CMK (cell line): Measurements from ENCODE around the gene MYBBP1A.

Experiments
- DNase-seq: peaks from one replicate; pipeline ENCODE4 v3.0.0-alpha.2; 2010; ENCODE audit warnings: low read depth

MYBBP1A gene

GRCh38 chr17:4548721-4549531 lies 6.3 kb downstream of the MYBBP1A start:
- DNase-seq, result no peak

- no peak for DNase-seq
Observed at GRCh38 chr17:4548061-4548461, 7.1 kb downstream of the MYBBP1A start.

- DNase-seq, result no peak
Observed at GRCh38 chr17:4547118-4547906, 7.9 kb downstream of the MYBBP1A start.

GRCh38 chr17:4545217-4545951 lies 9.8 kb downstream of the MYBBP1A start:
- no peak for DNase-seq

GRCh38 chr17:4544951-4545216 lies 10.3 kb downstream of the MYBBP1A start:
- DNase-seq, result no peak

- DNase-seq, result no peak
Observed at GRCh38 chr17:4544135-4544950, 10.8 kb downstream of the MYBBP1A start.

GRCh38 chr17:4543557-4544026 lies 11.6 kb downstream of the MYBBP1A start:
- DNase-seq, result no peak

- no peak for DNase-seq
Observed at GRCh38 chr17:4542726-4543191, 12.4 kb downstream of the MYBBP1A start.

- DNase-seq, result no peak
Observed at GRCh38 chr17:4542003-4542725, 13.0 kb downstream of the MYBBP1A start.

GRCh38 chr17:4541328-4542002 lies 13.7 kb downstream of the MYBBP1A start:
- DNase-seq, result no peak

GRCh38 chr17:4540687-4541327 lies 14.4 kb downstream of the MYBBP1A start:
- DNase-seq, result no peak

GRCh38 chr17:4540224-4540651 lies 14.9 kb downstream of the MYBBP1A start:
- no peak for DNase-seq

- no peak for DNase-seq
Observed at GRCh38 chr17:4539576-4540223, 15.5 kb downstream of the MYBBP1A start.

GRCh38 chr17:4539025-4539424 lies 16.2 kb downstream of the MYBBP1A start:
- DNase-seq, result no peak

GRCh38 chr17:4538236-4539002 lies 16.8 kb downstream of the MYBBP1A start:
- no peak for DNase-seq

- no peak for DNase-seq
Observed at GRCh38 chr17:4537451-4538235, 17.5 kb downstream of the MYBBP1A start.

- DNase-seq, result no peak
Observed at GRCh38 chr17:4536742-4537411, 18.3 kb downstream of the MYBBP1A start.
